Panc1 (cell line): Measurements from ENCODE around the gene SERPINE2. TPM values are rescaled to one million over a fixed set of nuclear protein-coding genes. Genes with fewer than 3 reads are reported as not detected.

Experiments
- ATAC-seq: fragments of 200-7000 bp; cut with Tn5 transposase; 2 replicates; pipeline ENCODE4 v1.9.1; 2020; ENCODE audit warnings: mild to moderate bottlenecking, moderate library complexity
- BruUV-seq: library from RNA; stranded (reverse); fragments of 400-500 nt; replicated peaks from 2 replicates; lab custom pipeline; 2021; lab: Mats Ljungman, UMichigan
- CTCF ChIA-PET: fragments of 300-600 bp; sonication (Branson Sonifier 250); formaldehyde crosslinking; loops from one replicate; lab custom pipeline; 2022; ENCODE audit warnings: antibody characterized with exemption; lab: Charles Lee
- POLR2A ChIA-PET: fragments of 300-600 bp; sonication (Branson Sonifier 250); formaldehyde crosslinking; loops from one replicate; lab custom pipeline; 2022; ENCODE audit warnings: antibody characterized with exemption; lab: Charles Lee
- DNase-seq: peaks from one replicate; pipeline ENCODE4 v3.0.0-alpha.2; 2010; ENCODE audit warnings: low read depth, low spot score
- H3K27ac ChIP-seq: 2 replicates; pipeline ENCODE4 v1.5.1; 2011; ENCODE audit warnings: mild to moderate bottlenecking, low read length, inconsistent platforms
- H3K27me3 ChIP-seq: fragments of 200-500 bp; sonication (Bioruptor generic); 2 replicates; pipeline ENCODE4 v1.6.0; 2014; ENCODE audit warnings: low read length, inconsistent platforms; ENCODE audit not compliant: control insufficient read depth, insufficient read depth
- H3K36me3 ChIP-seq: fragments of 200-500 bp; sonication (Bioruptor generic); 2 replicates; pipeline ENCODE4 v1.5.1; 2014; ENCODE audit warnings: inconsistent platforms, mild to moderate bottlenecking, low read length, moderate library complexity; ENCODE audit not compliant: control insufficient read depth, insufficient read depth
- H3K4me1 ChIP-seq: 2 replicates; pipeline ENCODE4 v1.5.1; 2011; ENCODE audit warnings: inconsistent platforms, mild to moderate bottlenecking, low read length, moderate library complexity; ENCODE audit not compliant: control insufficient read depth, insufficient read depth
- H3K4me3 ChIP-seq, 2 experiments: 2 replicates each; pipeline ENCODE4 v1.5.1; 2011 to 2012; ENCODE audit warnings: low read depth in 2 of 2, low read length in 2 of 2, mild to moderate bottlenecking in 2 of 2, inconsistent platforms in 1 of 2, moderate library complexity in 1 of 2
- H3K9me3 ChIP-seq: fragments of 200-500 bp; sonication (Bioruptor generic); 2 replicates; pipeline ENCODE4 v1.5.1; 2014; ENCODE audit warnings: low read depth, mild to moderate bottlenecking, inconsistent platforms, low read length, moderate library complexity; ENCODE audit not compliant: control insufficient read depth, insufficient read depth
- CTCF ChIP-seq: fragments of 450-650 bp; IDR thresholded peaks from 2 replicates; pipeline ENCODE4 v1.5.1; 2017; ENCODE audit warnings: mild to moderate bottlenecking
- POLR2AphosphoS5 ChIP-seq: IDR thresholded peaks from 2 replicates; pipeline ENCODE4 v1.6.1; 2012; ENCODE audit warnings: mild to moderate bottlenecking, low read depth, low read length, moderate library complexity
- SIN3A ChIP-seq: IDR thresholded peaks from 2 replicates; pipeline ENCODE4 v1.6.1; 2012; ENCODE audit warnings: low read depth, mild to moderate bottlenecking, low read length, moderate library complexity, borderline replicate concordance; ENCODE audit not compliant: insufficient read depth
- TCF7L2 ChIP-seq: IDR thresholded peaks from 2 replicates; pipeline ENCODE4 v1.6.1; 2011; ENCODE audit warnings: mild to moderate bottlenecking, low read depth, low read length, inconsistent platforms
- in situ Hi-C: cut with HindIII; loops from 2 replicates; pipeline ENCODE4 v1.10.0; 2016; ENCODE audit warnings: low sequenced_read_pairs, low pct_unique_long_range_greater_than_20kb
- intact Hi-C: fragments of 100-400 bp; cut with micrococcal nuclease; formaldehyde crosslinking; loops from one replicate; pipeline ENCODE4 v1.10.0; 2022; ENCODE audit not compliant: unreplicated experiment
- total RNA-seq: library from RNA; stranded (reverse); gene quantifications from one replicate; pipeline ENCODE4 v1.2.1, GENCODE V29; 2021; ENCODE audit not compliant: unreplicated experiment
- TF ChIP-seq, protein P1 (sequence below), 2 experiments: IDR thresholded peaks; 2 replicates each; pipeline ENCODE4 v1.6.1; 2011 to 2012; ENCODE audit warnings: low read depth in 2 of 2, control low read depth in 1 of 2, low read length in 1 of 2, mild to moderate bottlenecking in 1 of 2, moderate library complexity in 1 of 2; ENCODE audit not compliant: insufficient read depth in 1 of 2

SERPINE2 gene
- total RNA-seq, 1 experiment from 2014 or later = 3.1 TPM

GRCh38 chr2:223998948-223999347 lies 40.1 kb downstream of the SERPINE2 start:
- in situ Hi-C loops = no loop called here
- ChIA-PET CTCF (no interaction called here), POLR2A (no interaction called here)
- Histone ChIP-seq H3K4me1 (no peaks in the 10 kb centered on the region), H3K27ac (no peak overlapping the region), H3K27me3 (no peaks in the 10 kb centered on the region), H3K36me3 (no peaks in the 10 kb centered on the region), H3K9me3 (no peaks in the 10 kb centered on the region), H3K4me3 (no peak overlapping the region)
- no TSS peak for BruUV-seq
- ATAC-seq (no peak), DNase-seq (no peak)
- intact Hi-C loops = no loop called here
- TF ChIP-seq, protein P1, sequence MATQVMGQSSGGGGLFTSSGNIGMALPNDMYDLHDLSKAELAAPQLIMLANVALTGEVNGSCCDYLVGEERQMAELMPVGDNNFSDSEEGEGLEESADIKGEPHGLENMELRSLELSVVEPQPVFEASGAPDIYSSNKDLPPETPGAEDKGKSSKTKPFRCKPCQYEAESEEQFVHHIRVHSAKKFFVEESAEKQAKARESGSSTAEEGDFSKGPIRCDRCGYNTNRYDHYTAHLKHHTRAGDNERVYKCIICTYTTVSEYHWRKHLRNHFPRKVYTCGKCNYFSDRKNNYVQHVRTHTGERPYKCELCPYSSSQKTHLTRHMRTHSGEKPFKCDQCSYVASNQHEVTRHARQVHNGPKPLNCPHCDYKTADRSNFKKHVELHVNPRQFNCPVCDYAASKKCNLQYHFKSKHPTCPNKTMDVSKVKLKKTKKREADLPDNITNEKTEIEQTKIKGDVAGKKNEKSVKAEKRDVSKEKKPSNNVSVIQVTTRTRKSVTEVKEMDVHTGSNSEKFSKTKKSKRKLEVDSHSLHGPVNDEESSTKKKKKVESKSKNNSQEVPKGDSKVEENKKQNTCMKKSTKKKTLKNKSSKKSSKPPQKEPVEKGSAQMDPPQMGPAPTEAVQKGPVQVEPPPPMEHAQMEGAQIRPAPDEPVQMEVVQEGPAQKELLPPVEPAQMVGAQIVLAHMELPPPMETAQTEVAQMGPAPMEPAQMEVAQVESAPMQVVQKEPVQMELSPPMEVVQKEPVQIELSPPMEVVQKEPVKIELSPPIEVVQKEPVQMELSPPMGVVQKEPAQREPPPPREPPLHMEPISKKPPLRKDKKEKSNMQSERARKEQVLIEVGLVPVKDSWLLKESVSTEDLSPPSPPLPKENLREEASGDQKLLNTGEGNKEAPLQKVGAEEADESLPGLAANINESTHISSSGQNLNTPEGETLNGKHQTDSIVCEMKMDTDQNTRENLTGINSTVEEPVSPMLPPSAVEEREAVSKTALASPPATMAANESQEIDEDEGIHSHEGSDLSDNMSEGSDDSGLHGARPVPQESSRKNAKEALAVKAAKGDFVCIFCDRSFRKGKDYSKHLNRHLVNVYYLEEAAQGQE (IDR thresholded peaks at IDR 0.05; ENCODE audit: insufficient read depth in 1 of 2, low read depth in 2 of 2, low read length in 1 of 2) = no peak
- TF ChIP-seq TCF7L2 = no peak

- Histone ChIP-seq H3K27me3 (no peaks in the 10 kb centered on the region), H3K4me1 (no peaks in the 10 kb centered on the region), H3K27ac (no peak overlapping the region), H3K9me3 (no peaks in the 10 kb centered on the region), H3K36me3 (no peaks in the 10 kb centered on the region), H3K4me3 (no peak overlapping the region)
- intact Hi-C loops (no loop called here), in situ Hi-C loops (no loop called here)
- DNase-seq = no peak
- TF ChIP-seq, protein P1 (IDR thresholded peaks at IDR 0.05; ENCODE audit: insufficient read depth in 1 of 2, low read depth in 2 of 2, low read length in 1 of 2) = no peak
- TF ChIP-seq POLR2AphosphoS5 (no peak), TCF7L2 (no peak), SIN3A (no peak), CTCF (no peak)
- CTCF ChIA-PET = no interaction called here
- BruUV-seq = no TSS peak
- POLR2A ChIA-PET = no interaction called here
- no peak for ATAC-seq
These were observed 41.1 kb downstream of the SERPINE2 start for GRCh38 chr2:223997938-223998337.
